ENCODE data around the gene SAA2.

SAA2 gene

DNA sequence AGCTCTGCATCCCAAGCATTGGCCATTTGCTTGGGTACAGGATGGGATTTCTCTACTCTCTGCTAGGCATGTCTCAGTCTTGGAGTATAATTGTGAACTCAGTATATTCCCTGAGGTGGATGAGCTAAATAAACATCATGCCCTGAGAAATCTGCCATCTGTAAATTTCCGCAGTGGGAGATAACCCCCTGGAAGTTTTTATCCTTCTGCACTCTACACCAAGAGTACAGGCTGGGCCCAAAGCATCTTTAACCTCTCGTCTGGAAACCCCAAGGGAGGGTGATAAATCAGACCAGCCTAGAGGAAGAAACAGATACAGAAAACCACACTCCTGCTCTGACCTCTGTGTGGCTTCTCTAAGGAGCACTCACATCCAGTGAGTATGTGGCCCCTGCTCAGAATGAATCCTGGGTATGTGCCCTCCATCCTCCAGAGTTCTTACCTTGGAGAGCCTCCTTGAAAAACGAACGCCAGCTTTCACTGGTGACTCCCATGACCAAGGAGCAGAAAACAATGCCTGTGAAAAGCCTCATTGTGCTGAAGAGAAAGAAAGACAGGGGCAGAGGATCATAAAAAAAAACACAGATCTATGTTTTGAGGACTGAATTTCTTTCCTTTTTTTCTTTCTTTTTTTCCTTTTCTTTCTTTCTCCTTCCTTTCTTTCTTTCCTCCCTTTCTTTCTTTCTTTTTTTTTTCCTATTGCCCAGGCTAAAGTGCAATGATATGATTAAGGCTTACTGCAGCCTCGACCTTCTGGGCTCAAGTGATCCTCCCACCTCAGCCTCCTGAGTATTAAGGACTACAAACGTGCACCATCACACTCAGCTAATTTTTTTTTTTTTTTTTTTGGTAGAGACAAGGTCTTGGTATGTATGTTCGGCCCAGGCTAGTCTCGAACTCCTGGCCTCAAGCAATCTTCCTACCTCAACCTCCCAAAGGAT, 12.8 kb downstream of the SAA2 start:
- TF ChIP-seq, protein P1, sequence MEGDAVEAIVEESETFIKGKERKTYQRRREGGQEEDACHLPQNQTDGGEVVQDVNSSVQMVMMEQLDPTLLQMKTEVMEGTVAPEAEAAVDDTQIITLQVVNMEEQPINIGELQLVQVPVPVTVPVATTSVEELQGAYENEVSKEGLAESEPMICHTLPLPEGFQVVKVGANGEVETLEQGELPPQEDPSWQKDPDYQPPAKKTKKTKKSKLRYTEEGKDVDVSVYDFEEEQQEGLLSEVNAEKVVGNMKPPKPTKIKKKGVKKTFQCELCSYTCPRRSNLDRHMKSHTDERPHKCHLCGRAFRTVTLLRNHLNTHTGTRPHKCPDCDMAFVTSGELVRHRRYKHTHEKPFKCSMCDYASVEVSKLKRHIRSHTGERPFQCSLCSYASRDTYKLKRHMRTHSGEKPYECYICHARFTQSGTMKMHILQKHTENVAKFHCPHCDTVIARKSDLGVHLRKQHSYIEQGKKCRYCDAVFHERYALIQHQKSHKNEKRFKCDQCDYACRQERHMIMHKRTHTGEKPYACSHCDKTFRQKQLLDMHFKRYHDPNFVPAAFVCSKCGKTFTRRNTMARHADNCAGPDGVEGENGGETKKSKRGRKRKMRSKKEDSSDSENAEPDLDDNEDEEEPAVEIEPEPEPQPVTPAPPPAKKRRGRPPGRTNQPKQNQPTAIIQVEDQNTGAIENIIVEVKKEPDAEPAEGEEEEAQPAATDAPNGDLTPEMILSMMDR (IDR thresholded peaks at IDR 0.05; ENCODE audit: poor library complexity, severe bottlenecking), result no peak
- H3K4me1 ChIP-seq (ENCODE audit: insufficient read depth, poor library complexity, severe bottlenecking), result no peaks in the 10 kb centered on the region
- DNase-seq (ENCODE audit: low spot score) (no peak), ATAC-seq (ENCODE audit: low read depth) (no peak)
- no peaks in the 10 kb centered on the region for H3K9me3 ChIP-seq (ENCODE audit: severe bottlenecking)
- H3K27ac ChIP-seq (ENCODE audit: poor library complexity, severe bottlenecking), result no peak overlapping the region
- H3K27me3 ChIP-seq (ENCODE audit: insufficient read depth, poor library complexity, severe bottlenecking), result no peaks in the 10 kb centered on the region
- H3K4me3 ChIP-seq (ENCODE audit: severe bottlenecking), result no peak overlapping the region
- no peaks in the 10 kb centered on the region for H3K36me3 ChIP-seq (ENCODE audit: low read depth)

DNA sequence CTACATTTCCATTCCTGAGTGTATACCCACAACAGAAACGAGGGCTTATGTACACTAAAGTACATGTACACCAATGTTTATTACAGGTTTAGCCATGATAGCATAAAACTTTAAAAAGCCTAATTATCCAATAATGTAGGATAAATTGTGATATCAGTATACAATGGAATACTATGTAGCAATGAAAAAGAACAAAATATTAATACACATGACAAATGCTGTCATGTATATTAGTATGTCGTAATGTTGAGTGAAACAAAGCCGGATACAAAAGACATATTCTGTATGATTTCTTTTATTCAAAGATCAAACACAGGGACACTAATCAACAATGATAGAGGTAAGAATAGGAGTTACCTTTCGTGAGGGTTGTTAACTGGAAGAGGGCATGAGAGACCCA, 14.6 kb downstream of the SAA2 start:
- H3K27me3 ChIP-seq (ENCODE audit: insufficient read depth, poor library complexity, severe bottlenecking), result no peaks in the 10 kb centered on the region
- no peak overlapping the region for H3K27ac ChIP-seq (ENCODE audit: poor library complexity, severe bottlenecking)
- H3K4me1 ChIP-seq (ENCODE audit: insufficient read depth, poor library complexity, severe bottlenecking), result no peaks in the 10 kb centered on the region
- DNase-seq (ENCODE audit: low spot score) (no peak), ATAC-seq (ENCODE audit: low read depth) (no peak)
- H3K4me3 ChIP-seq (ENCODE audit: severe bottlenecking), result no peak overlapping the region
- no peaks in the 10 kb centered on the region for H3K9me3 ChIP-seq (ENCODE audit: severe bottlenecking)
- H3K36me3 ChIP-seq (ENCODE audit: low read depth), result no peaks in the 10 kb centered on the region
- TF ChIP-seq, protein P1 (IDR thresholded peaks at IDR 0.05; ENCODE audit: poor library complexity, severe bottlenecking), result no peak

DNA sequence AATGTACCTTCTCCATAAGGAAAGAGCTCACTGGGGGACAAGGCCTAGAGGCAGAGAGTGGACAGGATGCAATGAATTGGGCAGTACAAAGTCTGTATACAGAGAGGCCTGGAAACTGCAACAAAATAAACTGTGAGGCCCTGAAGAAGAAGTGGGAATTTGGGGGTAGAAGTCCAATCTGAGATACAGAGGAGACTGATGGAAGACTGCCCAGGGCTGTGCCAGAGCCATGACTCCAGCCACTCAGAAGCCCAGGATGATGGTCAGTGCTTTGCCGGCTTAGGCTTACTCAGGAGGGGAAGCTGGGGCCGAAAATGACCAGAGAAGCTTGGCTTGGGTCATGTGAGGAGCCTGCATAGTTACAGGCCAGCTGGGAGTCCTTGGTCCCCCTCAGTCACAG, 17.6 kb downstream of the SAA2 start:
- no peaks in the 10 kb centered on the region for H3K4me1 ChIP-seq (ENCODE audit: insufficient read depth, poor library complexity, severe bottlenecking)
- DNase-seq (ENCODE audit: low spot score), result no peak
- no peak for ATAC-seq (ENCODE audit: low read depth)
- H3K27ac ChIP-seq (ENCODE audit: poor library complexity, severe bottlenecking), result no peak overlapping the region
- TF ChIP-seq, protein P1 (IDR thresholded peaks at IDR 0.05; ENCODE audit: poor library complexity, severe bottlenecking), result no peak
- no peaks in the 10 kb centered on the region for H3K36me3 ChIP-seq (ENCODE audit: low read depth)
- H3K9me3 ChIP-seq (ENCODE audit: severe bottlenecking), result no peaks in the 10 kb centered on the region
- H3K27me3 ChIP-seq (ENCODE audit: insufficient read depth, poor library complexity, severe bottlenecking), result no peaks in the 10 kb centered on the region
- H3K4me3 ChIP-seq (ENCODE audit: severe bottlenecking), result no peak overlapping the region

DNA sequence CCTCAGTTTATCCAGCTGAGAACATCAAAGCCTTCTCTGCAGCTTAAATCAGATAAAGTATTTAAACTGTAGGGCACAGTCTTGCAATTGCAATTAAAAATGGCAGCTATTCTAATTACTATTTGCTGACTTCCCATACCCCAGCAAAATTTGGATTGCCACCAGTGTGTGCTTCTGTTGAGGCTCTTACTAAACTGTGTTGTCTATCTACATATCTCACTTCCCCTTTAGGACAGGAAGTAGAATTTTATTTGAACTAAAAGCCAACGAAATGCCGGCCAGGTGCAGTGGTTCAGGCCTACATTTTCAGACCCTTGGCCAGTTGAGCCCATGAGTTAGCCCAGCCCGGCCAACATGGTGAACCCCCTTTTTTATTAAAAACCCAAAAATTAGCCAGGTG, 19.0 kb downstream of the SAA2 start:
- Histone ChIP-seq H3K9me3 (ENCODE audit: severe bottlenecking) (no peaks in the 10 kb centered on the region), H3K27me3 (ENCODE audit: insufficient read depth, poor library complexity, severe bottlenecking) (no peaks in the 10 kb centered on the region), H3K4me3 (ENCODE audit: severe bottlenecking) (no peak overlapping the region), H3K4me1 (ENCODE audit: insufficient read depth, poor library complexity, severe bottlenecking) (no peaks in the 10 kb centered on the region), H3K27ac (ENCODE audit: poor library complexity, severe bottlenecking) (no peak overlapping the region), H3K36me3 (ENCODE audit: low read depth) (no peaks in the 10 kb centered on the region)
- no peak for ATAC-seq (ENCODE audit: low read depth)
- TF ChIP-seq, protein P1 (IDR thresholded peaks at IDR 0.05; ENCODE audit: poor library complexity, severe bottlenecking), result no peak
- no peak for DNase-seq (ENCODE audit: low spot score)

DNA sequence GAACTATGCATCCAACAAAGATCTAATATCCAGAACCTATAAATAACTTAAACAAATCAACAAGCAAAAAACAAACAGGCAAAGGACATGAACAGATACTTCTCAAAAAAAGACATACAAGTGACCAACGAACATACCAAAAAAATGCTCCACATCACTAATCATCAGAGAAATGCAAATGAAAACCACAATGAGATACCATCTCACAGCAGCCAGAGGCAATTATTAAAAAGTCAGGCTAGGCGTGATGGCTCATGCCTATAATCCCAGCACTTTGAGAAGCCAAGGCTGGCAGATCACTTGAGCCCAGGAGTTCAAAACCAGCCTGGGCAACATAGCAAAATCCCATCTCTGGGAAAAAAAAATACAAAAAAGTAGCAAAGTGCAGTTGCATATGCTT, 22.6 kb downstream of the SAA2 start:
- H3K27me3 ChIP-seq (ENCODE audit: insufficient read depth, poor library complexity, severe bottlenecking), result no peaks in the 10 kb centered on the region
- ATAC-seq (ENCODE audit: low read depth) (no peak), DNase-seq (ENCODE audit: low spot score) (no peak)
- H3K9me3 ChIP-seq (ENCODE audit: severe bottlenecking), result no peaks in the 10 kb centered on the region
- H3K4me3 ChIP-seq (ENCODE audit: severe bottlenecking), result no peak overlapping the region
- H3K27ac ChIP-seq (ENCODE audit: poor library complexity, severe bottlenecking), result no peak overlapping the region
- TF ChIP-seq, protein P1 (IDR thresholded peaks at IDR 0.05; ENCODE audit: poor library complexity, severe bottlenecking), result no peak
- no peaks in the 10 kb centered on the region for H3K4me1 ChIP-seq (ENCODE audit: insufficient read depth, poor library complexity, severe bottlenecking)
- H3K36me3 ChIP-seq (ENCODE audit: low read depth), result no peaks in the 10 kb centered on the region

All from RWPE2 (cell line).